ENCODE results near the gene MAP1LC3B.

- TF ChIP-seq CTCF (IDR thresholded peaks at IDR 0.05; ENCODE audit: low read length) (no peak), EZH2 (IDR thresholded peaks at IDR 0.05; ENCODE audit: borderline replicate concordance, low read length) (no peak)
Observed at GRCh38 chr16:87369117-87369765, 22.9 kb upstream of the MAP1LC3B start.

Measured in OCI-LY1 (cell line).